K562 (cell line): ENCODE results near the gene IMPA2.

ENCODE experiments used
- FOXA1 ChIP-seq: fragments of 450-650 bp; IDR thresholded peaks from 2 replicates; pipeline ENCODE4 v1.6.1; 2016; ENCODE audit warnings: mild to moderate bottlenecking, borderline replicate concordance
- GATAD2A ChIP-seq: fragments of 450-650 bp; IDR thresholded peaks from 2 replicates; pipeline ENCODE4 v1.6.1; 2017
- POLR2A ChIP-seq: fragments of 450-650 bp; conservative IDR thresholded peaks from 2 replicates; pipeline ENCODE4 v1.6.1; 2016
- POLR2AphosphoS5 ChIP-seq: IDR thresholded peaks from 2 replicates; pipeline ENCODE4 v1.6.1; 2011; ENCODE audit warnings: mild to moderate bottlenecking, low read depth, low read length, moderate library complexity; ENCODE audit not compliant: control insufficient read depth, insufficient read depth
- TAF1 ChIP-seq: IDR thresholded peaks from 2 replicates; pipeline ENCODE4 v1.6.1; 2011; ENCODE audit warnings: mild to moderate bottlenecking, low read length, moderate library complexity; ENCODE audit not compliant: insufficient read depth, control insufficient read depth, severe bottlenecking; ENCODE audit errors: extremely low read depth
- TCF3 ChIP-seq: sonication (generic); formaldehyde crosslinking; IDR thresholded peaks from 2 replicates; pipeline ENCODE4 v1.4.0; 2020; ENCODE audit warnings: mild to moderate bottlenecking, missing genetic modification reagents
- ZC3H11A ChIP-seq: IDR thresholded peaks from 2 replicates; pipeline ENCODE4 v1.6.1; 2012; ENCODE audit warnings: low read depth, low read length, improper control_type of control experiment
- TF ChIP-seq, protein P1 (sequence below), 3 experiments: IDR thresholded peaks in 2 of 3; conservative IDR thresholded peaks in 1 of 3; 2 replicates each; pipeline ENCODE4 v1.5.1; 2011 to 2012; ENCODE audit warnings: low read length in 3 of 3, mild to moderate bottlenecking in 3 of 3, control low read depth in 2 of 3, improper control_type of control experiment in 1 of 3, inconsistent platforms in 1 of 3, low read depth in 1 of 3, mixed read lengths in 1 of 3, moderate library complexity in 1 of 3; ENCODE audit not compliant: insufficient read depth in 2 of 3
- TF ChIP-seq, protein P2 (sequence below), 2 experiments: fragments of 450-650 bp; formaldehyde crosslinking in 1 of 2; IDR thresholded peaks; 2 replicates each; pipeline versions ENCODE4 v1.4.0 to v1.6.1; 2014 to 2020; ENCODE audit warnings: mild to moderate bottlenecking in 2 of 2, borderline replicate concordance in 1 of 2, low read depth in 1 of 2

DNA sequence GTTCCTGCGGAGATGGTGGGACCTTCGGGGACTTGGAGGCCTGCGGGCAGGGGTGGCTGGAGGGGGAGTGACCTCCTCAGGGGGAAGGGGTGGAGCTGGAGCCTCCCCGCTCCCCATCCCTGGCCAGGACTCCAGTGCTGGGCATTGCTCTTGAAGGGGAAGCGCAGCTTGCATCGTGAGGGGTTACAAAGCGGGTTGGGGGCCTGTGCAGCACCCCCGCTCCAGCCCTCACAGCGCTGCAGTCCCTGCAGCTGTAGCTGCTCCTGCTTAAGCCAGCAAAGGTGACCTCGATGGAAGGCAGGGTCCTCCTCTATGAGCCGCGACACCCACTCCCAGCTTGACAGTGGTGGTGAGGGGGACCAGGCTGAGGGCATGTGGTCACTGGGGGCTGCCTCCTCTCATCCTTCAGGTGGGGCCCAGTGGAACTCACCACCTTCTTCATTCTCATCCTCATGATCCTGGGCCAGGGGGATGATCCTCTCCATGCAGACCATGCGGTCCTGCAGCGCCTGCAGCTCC lies 75.6 kb downstream of the IMPA2 start:
- TF ChIP-seq POLR2AphosphoS5 (no peak), TCF3 (CRISPR knock-in tag) (no peak), ZC3H11A (no peak), POLR2A (no peak), GATAD2A (no peak), FOXA1 (no peak), TAF1 (no peak)
- TF ChIP-seq, protein P1, sequence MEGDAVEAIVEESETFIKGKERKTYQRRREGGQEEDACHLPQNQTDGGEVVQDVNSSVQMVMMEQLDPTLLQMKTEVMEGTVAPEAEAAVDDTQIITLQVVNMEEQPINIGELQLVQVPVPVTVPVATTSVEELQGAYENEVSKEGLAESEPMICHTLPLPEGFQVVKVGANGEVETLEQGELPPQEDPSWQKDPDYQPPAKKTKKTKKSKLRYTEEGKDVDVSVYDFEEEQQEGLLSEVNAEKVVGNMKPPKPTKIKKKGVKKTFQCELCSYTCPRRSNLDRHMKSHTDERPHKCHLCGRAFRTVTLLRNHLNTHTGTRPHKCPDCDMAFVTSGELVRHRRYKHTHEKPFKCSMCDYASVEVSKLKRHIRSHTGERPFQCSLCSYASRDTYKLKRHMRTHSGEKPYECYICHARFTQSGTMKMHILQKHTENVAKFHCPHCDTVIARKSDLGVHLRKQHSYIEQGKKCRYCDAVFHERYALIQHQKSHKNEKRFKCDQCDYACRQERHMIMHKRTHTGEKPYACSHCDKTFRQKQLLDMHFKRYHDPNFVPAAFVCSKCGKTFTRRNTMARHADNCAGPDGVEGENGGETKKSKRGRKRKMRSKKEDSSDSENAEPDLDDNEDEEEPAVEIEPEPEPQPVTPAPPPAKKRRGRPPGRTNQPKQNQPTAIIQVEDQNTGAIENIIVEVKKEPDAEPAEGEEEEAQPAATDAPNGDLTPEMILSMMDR (IDR thresholded peaks at IDR 0.05 in 2 of 3, conservative IDR thresholded peaks at IDR 0.05 in 1 of 3; ENCODE audit: insufficient read depth in 2 of 3, low read depth in 1 of 3, low read length in 3 of 3): no peak
- TF ChIP-seq, protein P2, sequence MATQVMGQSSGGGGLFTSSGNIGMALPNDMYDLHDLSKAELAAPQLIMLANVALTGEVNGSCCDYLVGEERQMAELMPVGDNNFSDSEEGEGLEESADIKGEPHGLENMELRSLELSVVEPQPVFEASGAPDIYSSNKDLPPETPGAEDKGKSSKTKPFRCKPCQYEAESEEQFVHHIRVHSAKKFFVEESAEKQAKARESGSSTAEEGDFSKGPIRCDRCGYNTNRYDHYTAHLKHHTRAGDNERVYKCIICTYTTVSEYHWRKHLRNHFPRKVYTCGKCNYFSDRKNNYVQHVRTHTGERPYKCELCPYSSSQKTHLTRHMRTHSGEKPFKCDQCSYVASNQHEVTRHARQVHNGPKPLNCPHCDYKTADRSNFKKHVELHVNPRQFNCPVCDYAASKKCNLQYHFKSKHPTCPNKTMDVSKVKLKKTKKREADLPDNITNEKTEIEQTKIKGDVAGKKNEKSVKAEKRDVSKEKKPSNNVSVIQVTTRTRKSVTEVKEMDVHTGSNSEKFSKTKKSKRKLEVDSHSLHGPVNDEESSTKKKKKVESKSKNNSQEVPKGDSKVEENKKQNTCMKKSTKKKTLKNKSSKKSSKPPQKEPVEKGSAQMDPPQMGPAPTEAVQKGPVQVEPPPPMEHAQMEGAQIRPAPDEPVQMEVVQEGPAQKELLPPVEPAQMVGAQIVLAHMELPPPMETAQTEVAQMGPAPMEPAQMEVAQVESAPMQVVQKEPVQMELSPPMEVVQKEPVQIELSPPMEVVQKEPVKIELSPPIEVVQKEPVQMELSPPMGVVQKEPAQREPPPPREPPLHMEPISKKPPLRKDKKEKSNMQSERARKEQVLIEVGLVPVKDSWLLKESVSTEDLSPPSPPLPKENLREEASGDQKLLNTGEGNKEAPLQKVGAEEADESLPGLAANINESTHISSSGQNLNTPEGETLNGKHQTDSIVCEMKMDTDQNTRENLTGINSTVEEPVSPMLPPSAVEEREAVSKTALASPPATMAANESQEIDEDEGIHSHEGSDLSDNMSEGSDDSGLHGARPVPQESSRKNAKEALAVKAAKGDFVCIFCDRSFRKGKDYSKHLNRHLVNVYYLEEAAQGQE (IDR thresholded peaks at IDR 0.05; ENCODE audit: borderline replicate concordance): no peak
- TF ChIP-seq, protein P2 (CRISPR knock-in tag; IDR thresholded peaks at IDR 0.05; ENCODE audit: low read depth): no peak
